ENCODE results near the gene SGMS1.

DNA sequence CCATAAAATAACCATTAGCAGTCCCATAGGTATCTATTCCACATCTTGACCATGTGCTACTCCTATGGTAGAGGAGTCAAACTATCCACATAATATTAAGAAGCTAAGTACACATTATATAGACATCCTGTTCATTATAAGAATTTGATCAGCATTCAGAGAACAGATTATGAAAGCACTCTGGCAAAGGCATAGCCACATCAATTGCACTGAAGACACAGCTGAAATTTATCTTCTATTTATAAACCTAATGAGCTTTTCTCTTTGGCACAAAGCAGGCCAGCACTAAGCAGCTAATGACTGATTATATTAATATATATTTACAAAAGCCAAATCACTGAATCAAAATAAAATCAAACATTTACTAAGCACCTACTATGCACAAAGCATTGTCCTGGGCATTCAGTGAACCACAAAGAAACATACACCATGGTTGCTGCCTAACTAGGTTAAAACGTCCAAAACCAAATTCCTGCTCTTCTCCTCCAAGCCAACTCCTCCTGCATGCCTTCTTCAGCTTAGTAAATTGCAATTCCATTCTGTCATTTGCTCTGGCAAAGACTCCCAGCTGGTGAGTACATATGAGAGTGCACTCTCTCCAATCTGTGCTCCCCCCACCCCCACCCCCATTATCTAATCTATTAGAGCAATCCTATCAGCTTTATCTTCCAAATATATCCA, 249.8 kb downstream of the SGMS1 start:
- TF ChIP-seq, protein P1, sequence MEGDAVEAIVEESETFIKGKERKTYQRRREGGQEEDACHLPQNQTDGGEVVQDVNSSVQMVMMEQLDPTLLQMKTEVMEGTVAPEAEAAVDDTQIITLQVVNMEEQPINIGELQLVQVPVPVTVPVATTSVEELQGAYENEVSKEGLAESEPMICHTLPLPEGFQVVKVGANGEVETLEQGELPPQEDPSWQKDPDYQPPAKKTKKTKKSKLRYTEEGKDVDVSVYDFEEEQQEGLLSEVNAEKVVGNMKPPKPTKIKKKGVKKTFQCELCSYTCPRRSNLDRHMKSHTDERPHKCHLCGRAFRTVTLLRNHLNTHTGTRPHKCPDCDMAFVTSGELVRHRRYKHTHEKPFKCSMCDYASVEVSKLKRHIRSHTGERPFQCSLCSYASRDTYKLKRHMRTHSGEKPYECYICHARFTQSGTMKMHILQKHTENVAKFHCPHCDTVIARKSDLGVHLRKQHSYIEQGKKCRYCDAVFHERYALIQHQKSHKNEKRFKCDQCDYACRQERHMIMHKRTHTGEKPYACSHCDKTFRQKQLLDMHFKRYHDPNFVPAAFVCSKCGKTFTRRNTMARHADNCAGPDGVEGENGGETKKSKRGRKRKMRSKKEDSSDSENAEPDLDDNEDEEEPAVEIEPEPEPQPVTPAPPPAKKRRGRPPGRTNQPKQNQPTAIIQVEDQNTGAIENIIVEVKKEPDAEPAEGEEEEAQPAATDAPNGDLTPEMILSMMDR (IDR thresholded peaks at IDR 0.05; ENCODE audit: insufficient read depth, low read length, poor library complexity, severe bottlenecking): no peak
- TF ChIP-seq EZH2phosphoT487 (conservative IDR thresholded peaks at IDR 0.05; ENCODE audit: low read length): no peak
